Measurements from ENCODE around the gene AATK. TPM values are rescaled to one million over a fixed set of nuclear protein-coding genes. Genes with fewer than 3 reads are reported as not detected.
"Not testable (repeated sequence)": the region's sequence is repeated elsewhere in the genome, so short reads cannot be mapped to it uniquely, and the experiment has no call there.

Gene AATK
- total RNA-seq, 1 donor from 2014 or later, result 8.9 TPM

DNA sequence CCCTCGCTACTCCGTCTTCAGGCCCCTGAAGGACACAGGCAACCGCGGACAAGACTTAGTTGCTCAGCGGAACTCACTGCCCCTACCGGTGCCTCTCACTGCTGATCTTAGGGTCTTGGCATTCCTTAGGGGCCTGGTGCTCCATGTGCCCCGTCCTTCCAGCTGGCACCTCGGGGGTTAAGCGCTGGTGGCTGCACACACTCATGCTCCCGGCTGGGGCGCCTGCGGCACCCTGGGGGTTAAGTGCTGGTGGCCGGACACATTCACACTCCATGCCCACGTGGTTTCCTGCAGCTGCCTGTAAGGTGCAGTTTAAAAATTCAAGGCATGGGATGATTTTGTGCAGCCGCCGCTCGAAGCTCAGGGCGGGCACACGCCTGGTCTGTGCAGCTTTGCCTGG, 86.0 kb downstream of the AATK start:
- DNase-seq (ENCODE audit: extremely low read depth, low read depth, low spot score), result no peak

GRCh38 chr17:81078026-81078913, 87.8 kb downstream of the AATK start:
- not testable (repeated sequence) for DNase-seq (ENCODE audit: extremely low read depth, low read depth, low spot score)

DNA sequence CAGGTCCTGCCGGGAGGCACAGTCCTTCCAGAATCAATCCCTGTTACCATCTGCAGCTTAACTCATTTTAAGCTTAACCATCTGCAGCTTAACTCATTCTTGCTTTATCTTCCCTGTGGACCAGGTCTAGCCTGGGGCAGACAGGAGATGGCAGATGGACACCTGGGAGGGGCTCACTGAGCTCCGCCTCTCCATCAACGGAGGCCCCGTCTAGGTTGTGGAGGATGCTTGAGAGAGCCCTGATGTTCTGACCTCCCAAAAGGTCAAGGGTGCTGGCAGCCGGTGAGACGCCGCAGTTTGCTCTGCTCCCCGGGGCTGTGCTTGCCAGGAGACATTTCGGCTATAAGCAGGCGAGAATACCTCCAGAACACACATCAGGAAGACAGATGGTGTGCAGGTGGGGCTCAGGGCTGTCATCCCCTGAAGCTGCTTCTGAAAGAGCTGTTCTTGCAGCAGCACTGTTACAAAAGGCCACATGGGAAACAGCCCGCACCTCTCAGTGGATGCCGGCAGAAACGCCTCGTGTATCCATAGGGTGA, 89.8 kb downstream of the AATK start:
- DNase-seq (ENCODE audit: extremely low read depth, low read depth, low spot score), result no peak

DNA sequence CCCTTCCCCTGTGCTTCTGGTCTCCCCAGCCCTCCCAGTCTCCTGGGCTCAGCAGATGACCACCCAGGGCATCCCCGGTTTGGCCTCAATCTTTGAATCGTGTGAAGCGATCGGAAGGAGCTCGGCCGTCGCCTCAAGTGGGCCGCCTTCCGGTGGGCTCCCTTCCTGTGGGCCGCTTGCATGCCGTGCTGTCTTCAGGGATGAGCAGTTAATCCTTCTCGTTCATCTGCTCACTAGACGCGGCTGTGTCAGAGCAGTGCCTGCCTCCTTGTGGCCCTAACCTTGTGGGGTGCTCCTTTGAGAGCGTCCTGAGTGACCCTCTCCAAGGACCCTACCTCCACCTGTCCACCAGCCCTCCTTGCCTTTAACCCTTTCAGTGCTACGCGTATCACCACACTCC, 90.7 kb downstream of the AATK start:
- DNase-seq (ENCODE audit: extremely low read depth, low read depth, low spot score), result no peak

DNA sequence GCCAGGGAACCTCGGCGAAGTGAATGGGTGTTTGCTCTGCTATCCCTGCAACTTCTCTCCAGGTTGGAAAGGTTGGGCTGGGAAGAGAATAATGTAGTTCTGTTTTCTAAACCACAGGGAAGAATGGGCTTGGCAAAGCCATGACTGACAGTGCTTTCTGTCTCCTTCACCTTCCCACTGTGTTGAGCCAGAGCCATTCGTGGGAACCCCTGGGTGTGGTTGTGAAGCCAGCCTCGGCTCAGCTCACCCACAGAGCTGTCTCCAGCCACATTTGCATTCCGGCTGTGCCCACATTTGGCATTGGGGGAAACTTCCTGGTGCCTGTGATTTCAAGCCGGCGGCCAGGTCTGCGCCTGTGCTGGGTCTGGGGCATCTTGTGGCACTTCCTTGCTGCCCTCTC, 91.1 kb downstream of the AATK start:
- no peak for DNase-seq (ENCODE audit: extremely low read depth, low read depth, low spot score)

GRCh38 chr17:81073967-81074839, 91.8 kb downstream of the AATK start:
- DNase-seq (ENCODE audit: extremely low read depth, low read depth, low spot score), result no peak

DNA sequence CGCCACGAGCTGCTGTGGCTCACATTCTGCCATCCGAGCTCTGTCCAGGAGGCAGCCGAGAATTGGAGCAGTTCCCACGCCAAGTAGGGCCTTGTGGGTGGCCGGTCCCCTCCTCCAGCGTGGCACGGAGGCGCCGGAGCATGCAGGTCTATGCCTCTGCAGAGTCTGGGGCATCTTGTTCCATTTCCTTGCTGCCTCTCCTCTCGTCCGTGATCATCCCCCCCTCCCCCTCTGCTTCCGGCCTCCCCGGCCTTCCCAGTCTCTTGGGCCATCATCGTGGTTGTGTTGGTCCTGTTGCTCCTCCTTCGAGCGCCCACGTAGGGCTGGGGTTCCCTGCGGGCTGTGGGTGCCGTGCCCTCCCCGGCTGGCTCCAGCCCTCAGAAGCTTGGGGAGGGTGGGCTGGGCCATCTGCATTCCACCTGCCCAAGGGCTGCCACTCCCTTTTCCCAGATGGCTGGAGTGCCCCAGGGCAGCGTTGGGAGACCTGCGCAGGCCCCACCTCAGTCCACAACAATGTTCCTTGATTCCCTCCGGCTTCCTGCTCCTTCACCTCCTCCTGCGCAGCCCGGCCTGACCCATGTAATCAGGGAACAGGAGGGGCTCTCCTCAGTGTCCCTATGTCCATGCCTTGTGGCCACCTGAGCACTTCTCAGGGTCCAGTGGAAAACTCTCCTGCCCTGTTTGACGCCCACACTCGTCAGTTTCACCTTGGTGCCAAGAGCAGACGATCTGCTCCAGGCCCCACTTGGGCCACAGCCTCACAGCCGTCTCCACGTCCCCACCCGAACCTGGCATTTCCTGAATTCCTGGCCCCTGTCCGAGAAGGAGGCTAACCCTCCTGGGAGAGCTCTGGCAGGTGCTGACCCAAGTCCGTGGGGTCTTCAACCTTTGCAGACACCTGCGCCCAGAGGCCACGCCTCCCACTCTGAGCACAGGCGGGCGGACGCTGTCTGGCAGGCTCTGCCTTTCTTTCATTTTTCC, 94.0 kb downstream of the AATK start:
- no peak for DNase-seq (ENCODE audit: extremely low read depth, low read depth, low spot score)

DNA sequence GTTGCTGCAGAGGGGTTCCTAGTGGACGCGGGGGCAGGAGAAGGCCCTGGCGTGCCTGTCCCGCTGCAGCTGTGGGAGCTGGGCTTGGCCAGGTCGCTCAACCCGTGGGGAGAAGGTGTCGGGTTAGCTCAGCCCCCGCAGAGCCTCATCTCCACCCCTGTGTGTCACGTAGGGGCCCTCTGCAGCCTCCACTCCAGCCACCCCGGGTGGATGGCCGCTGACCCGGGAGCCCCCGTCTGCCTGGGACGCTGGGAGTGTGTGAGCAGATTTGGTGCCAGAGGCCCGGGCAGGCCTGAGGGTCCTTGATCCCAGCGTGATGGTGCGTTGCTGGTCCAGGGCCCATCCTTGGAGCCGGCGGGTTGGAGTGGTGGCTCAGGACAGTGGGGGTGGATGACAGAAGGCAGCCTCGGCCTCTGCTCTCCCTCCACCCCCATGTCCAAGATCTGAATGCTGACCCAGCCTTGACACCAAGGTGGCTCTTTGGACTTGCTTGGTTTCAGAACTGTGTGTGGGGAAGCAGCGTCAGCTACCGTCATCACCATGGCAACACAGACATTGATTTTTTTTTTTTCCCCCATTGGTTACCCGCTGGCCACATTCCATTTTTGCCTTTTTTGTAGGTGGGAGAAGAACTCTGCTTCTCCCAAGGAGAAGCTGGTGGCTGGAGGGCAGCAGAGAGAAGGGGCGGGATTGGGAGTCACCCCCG, 95.3 kb downstream of the AATK start:
- DNase-seq (ENCODE audit: extremely low read depth, low read depth, low spot score), result no peak

- DNase-seq (ENCODE audit: extremely low read depth, low read depth, low spot score), result no peak
Measured at GRCh38 chr17:81069135-81069645, 96.8 kb downstream of the AATK start.

- no peak for DNase-seq (ENCODE audit: extremely low read depth, low read depth, low spot score)
Measured at GRCh38 chr17:81068411-81069134, 97.4 kb downstream of the AATK start.

GRCh38 chr17:81067391-81067811, 98.6 kb downstream of the AATK start:
- no peak for DNase-seq (ENCODE audit: extremely low read depth, low read depth, low spot score)

Other genes starting within 250 kb of the AATK start
- 35.2 and 46.8 TPM in 2 replicates for gene CHMP6, start 174.4 kb downstream of the AATK start, total RNA-seq
- gene BAIAP2, start 131.1 kb downstream of the AATK start, total RNA-seq, result 22.0 and 30.6 TPM in 2 replicates
- not detected in 2 replicates for gene PVALEF, start 714 bp downstream of the AATK start, total RNA-seq
- gene CEP131, start 56.7 kb upstream of the AATK start, total RNA-seq, result 14.6 and 15.2 TPM in 2 replicates
- gene TEPSIN, start 72.8 kb upstream of the AATK start, total RNA-seq, result 30.2 and 53.8 TPM in 2 replicates
- 32.4 and 87.1 TPM in 2 replicates for gene NDUFAF8, start 73.1 kb upstream of the AATK start, total RNA-seq
- 113 and 162 TPM in 2 replicates for gene SLC38A10, start 129.1 kb upstream of the AATK start, total RNA-seq
- 19.3 and 30.5 TPM in 2 replicates for gene BAHCC1, start 229.2 kb upstream of the AATK start, total RNA-seq